HG03280 (cell line): ENCODE data around the gene NR3C2.
"Not testable (repeated sequence)": the region's sequence is repeated elsewhere in the genome, so short reads cannot be mapped to it uniquely, and the experiment has no call there.

ENCODE experiments used
- ATAC-seq: cut with Tn5 transposase; IDR thresholded peaks from one replicate; pipeline ENCODE4 v1.9.1; 2021; ENCODE audit warnings: mild to moderate bottlenecking, moderate library complexity; ENCODE audit not compliant: unreplicated experiment

NR3C2 gene

GRCh38 chr4:148182230-148182911 is 259.8 kb downstream of the NR3C2 start:
- ATAC-seq, result no peak

- no peak for ATAC-seq
Observed at GRCh38 chr4:148173397-148174017, 268.7 kb downstream of the NR3C2 start.

GRCh38 chr4:148171596-148171995 is 270.6 kb downstream of the NR3C2 start:
- ATAC-seq, result no peak

GRCh38 chr4:148170408-148171365 is 271.5 kb downstream of the NR3C2 start:
- no peak for ATAC-seq

GRCh38 chr4:148166132-148166591 is 276.1 kb downstream of the NR3C2 start:
- no peak for ATAC-seq

GRCh38 chr4:148164557-148164956 is 277.7 kb downstream of the NR3C2 start:
- no peak for ATAC-seq

- no peak for ATAC-seq
Observed at GRCh38 chr4:148162991-148163390, 279.2 kb downstream of the NR3C2 start.

- no peak for ATAC-seq
Observed at GRCh38 chr4:148162519-148162918, 279.7 kb downstream of the NR3C2 start.

GRCh38 chr4:148161601-148162000 is 280.6 kb downstream of the NR3C2 start:
- no peak for ATAC-seq

GRCh38 chr4:148159793-148160192 is 282.4 kb downstream of the NR3C2 start:
- no peak for ATAC-seq

GRCh38 chr4:148154769-148155168 is 287.4 kb downstream of the NR3C2 start:
- ATAC-seq, result no peak

- ATAC-seq, result no peak
Observed at GRCh38 chr4:148152868-148153625, 289.2 kb downstream of the NR3C2 start.

- no peak for ATAC-seq
Observed at GRCh38 chr4:148151806-148152205, 290.4 kb downstream of the NR3C2 start.

GRCh38 chr4:148145475-148145874 is 296.7 kb downstream of the NR3C2 start:
- no peak for ATAC-seq

- no peak for ATAC-seq
Observed at GRCh38 chr4:148143174-148143573, 299.0 kb downstream of the NR3C2 start.

GRCh38 chr4:148141501-148141900 is 300.7 kb downstream of the NR3C2 start:
- no peak for ATAC-seq

GRCh38 chr4:148126825-148127224 is 315.4 kb downstream of the NR3C2 start:
- ATAC-seq, result no peak

- ATAC-seq, result no peak
Observed at GRCh38 chr4:148124512-148124911, 317.7 kb downstream of the NR3C2 start.

- ATAC-seq, result not testable (repeated sequence)
Observed at GRCh38 chr4:148123161-148123560, 319.1 kb downstream of the NR3C2 start.

GRCh38 chr4:148120216-148120615 is 322.0 kb downstream of the NR3C2 start:
- ATAC-seq, result no peak

GRCh38 chr4:148118633-148119032 is 323.6 kb downstream of the NR3C2 start:
- ATAC-seq, result no peak
